22Rv1 (cell line): ENCODE measurements around the gene LRP5.

Experiments
- ZFX ChIP-seq: fragments of 450-650 bp; IDR thresholded peaks from 2 replicates; pipeline ENCODE4 v1.6.1; 2017; ENCODE audit warnings: antibody characterized with exemption, borderline replicate concordance
- TF ChIP-seq, protein P1 (sequence below): fragments of 450-650 bp; IDR thresholded peaks from 2 replicates; pipeline ENCODE4 v1.5.1; 2017; ENCODE audit warnings: mild to moderate bottlenecking

GRCh38 chr11:68372114-68372513 is 59.7 kb downstream of the LRP5 start:
- TF ChIP-seq, protein P1, sequence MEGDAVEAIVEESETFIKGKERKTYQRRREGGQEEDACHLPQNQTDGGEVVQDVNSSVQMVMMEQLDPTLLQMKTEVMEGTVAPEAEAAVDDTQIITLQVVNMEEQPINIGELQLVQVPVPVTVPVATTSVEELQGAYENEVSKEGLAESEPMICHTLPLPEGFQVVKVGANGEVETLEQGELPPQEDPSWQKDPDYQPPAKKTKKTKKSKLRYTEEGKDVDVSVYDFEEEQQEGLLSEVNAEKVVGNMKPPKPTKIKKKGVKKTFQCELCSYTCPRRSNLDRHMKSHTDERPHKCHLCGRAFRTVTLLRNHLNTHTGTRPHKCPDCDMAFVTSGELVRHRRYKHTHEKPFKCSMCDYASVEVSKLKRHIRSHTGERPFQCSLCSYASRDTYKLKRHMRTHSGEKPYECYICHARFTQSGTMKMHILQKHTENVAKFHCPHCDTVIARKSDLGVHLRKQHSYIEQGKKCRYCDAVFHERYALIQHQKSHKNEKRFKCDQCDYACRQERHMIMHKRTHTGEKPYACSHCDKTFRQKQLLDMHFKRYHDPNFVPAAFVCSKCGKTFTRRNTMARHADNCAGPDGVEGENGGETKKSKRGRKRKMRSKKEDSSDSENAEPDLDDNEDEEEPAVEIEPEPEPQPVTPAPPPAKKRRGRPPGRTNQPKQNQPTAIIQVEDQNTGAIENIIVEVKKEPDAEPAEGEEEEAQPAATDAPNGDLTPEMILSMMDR = no peak
- TF ChIP-seq ZFX = no peak
